Breast epithelium (tissue), 4 donors: ENCODE measurements around the gene CUL5. TPM values are rescaled to one million over a fixed set of nuclear protein-coding genes. Genes with fewer than 3 reads are reported as not detected.
"Not testable (repeated sequence)": the region's sequence is repeated elsewhere in the genome, so short reads cannot be mapped to it uniquely, and the experiment has no call there.

Experiments used
- DNase-seq, 2 donors: peaks; one replicate each; pipeline ENCODE4 v3.0.0-alpha.2; 2019; ENCODE audit warnings: low spot score in 2 of 2
- H3K27ac ChIP-seq, 2 donors: fragments of 200-600 bp; sonication (generic) in 1 of 2; one replicate each; pipeline ENCODE4 v1.5.1; 2016 to 2019; ENCODE audit warnings: mild to moderate bottlenecking in 1 of 2
- H3K27me3 ChIP-seq, 2 donors: fragments of 200-600 bp; sonication (generic) in 1 of 2; one replicate each; pipeline versions ENCODE4 v1.5.1 to v1.6.0; 2017 to 2019; ENCODE audit warnings: control low read depth in 1 of 2, mild to moderate bottlenecking in 1 of 2
- H3K36me3 ChIP-seq: fragments of 200-600 bp; one replicate; pipeline ENCODE4 v1.5.1; 2019
- H3K4me1 ChIP-seq, 2 donors: fragments of 200-600 bp; sonication (generic); one replicate each; pipeline ENCODE4 v1.5.1; 2016 to 2019; ENCODE audit warnings: control low read depth in 1 of 2
- H3K4me3 ChIP-seq, 3 donors: fragments of 200-600 bp; sonication (generic); 1 replicate in 2 of 3; 2 replicates in 1 of 3; pipeline ENCODE4 v1.5.1; 2016 to 2019; ENCODE audit warnings: mild to moderate bottlenecking in 3 of 3, moderate library complexity in 2 of 3
- H3K9me3 ChIP-seq, 2 donors: fragments of 200-600 bp; sonication (generic) in 1 of 2; one replicate each; pipeline ENCODE4 v1.5.1; 2016 to 2019; ENCODE audit warnings: control low read depth in 1 of 2
- POLR2A ChIP-seq: fragments of 450-650 bp; IDR thresholded peaks from one replicate; pipeline ENCODE4 v1.6.1; 2016; ENCODE audit warnings: antibody characterized with exemption, mild to moderate bottlenecking, moderate library complexity
- POLR2AphosphoS5 ChIP-seq, 3 donors: sonication (generic); formaldehyde crosslinking; IDR thresholded peaks; one replicate each; pipeline ENCODE4 v1.6.1; 2017; ENCODE audit warnings: antibody characterized with exemption in 3 of 3
- intact Hi-C: fragments of 100-400 bp; cut with DNase I; formaldehyde crosslinking; loops from one replicate; pipeline ENCODE4 v1.15.1; 2023; ENCODE audit warnings: low total_unique reads
- total RNA-seq, 3 donors: library from RNA; depleted of rRNA; stranded (reverse); fragments of >200 nt; gene quantifications; one replicate each; pipeline ENCODE4 v1.1.0, GENCODE V29; 2016
- TF ChIP-seq, protein P1 (sequence below), 3 donors: fragments of 450-650 bp; IDR thresholded peaks; one replicate each; pipeline ENCODE4 v1.5.1; 2016 to 2017; ENCODE audit warnings: antibody characterized with exemption in 3 of 3, mild to moderate bottlenecking in 3 of 3, moderate library complexity in 3 of 3

The CUL5 gene
- total RNA-seq, 3 donors from 2014 or later: 25.9 to 34.4 (median 32.8) TPM

DNA sequence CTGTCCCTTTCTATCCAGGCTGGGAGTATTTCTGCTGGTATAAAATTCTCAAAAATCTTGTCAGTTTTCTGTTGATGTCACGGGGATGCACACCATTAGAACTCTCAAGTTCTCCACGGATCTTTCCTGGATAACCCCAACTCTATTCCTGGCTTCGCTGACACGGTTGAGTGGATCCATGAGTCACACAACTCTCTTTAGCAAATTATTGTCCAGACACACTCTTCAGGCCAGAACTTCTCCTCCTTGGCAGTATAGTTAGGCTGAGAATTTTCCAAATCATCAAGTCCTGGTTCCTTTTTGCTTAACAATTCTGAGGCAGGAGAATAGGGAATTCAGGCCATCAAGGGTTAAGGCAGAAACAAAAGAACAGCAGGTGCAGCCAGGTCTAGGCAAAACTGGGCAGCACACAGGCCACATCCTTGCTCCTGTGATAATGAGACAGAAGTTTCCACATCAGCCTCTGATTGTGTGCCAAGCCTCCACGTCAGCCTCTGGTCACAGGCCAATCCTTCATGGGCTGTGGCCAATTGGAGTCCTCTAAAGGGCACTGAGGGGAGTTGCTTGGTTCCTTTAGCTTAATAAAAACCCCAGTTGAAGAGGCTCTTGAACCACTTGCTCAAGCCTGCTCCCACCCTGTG is 106.9 kb downstream of the CUL5 start:
- Histone ChIP-seq H3K27me3 (no peaks in the 10 kb centered on the region), H3K4me1 (no peaks in the 10 kb centered on the region), H3K4me3 (no peak overlapping the region), H3K27ac (peak overlapping the region in 1 of 2 donors; percentile 6), H3K36me3 (no peaks in the 10 kb centered on the region), H3K9me3 (no peaks in the 10 kb centered on the region)
- DNase-seq: peak; percentile 74 to 77
- TF ChIP-seq POLR2AphosphoS5 (IDR thresholded peaks at IDR 0.05) (peak in 1 of 3 donors; percentile 55), POLR2A (no peak)
- TF ChIP-seq, protein P1, sequence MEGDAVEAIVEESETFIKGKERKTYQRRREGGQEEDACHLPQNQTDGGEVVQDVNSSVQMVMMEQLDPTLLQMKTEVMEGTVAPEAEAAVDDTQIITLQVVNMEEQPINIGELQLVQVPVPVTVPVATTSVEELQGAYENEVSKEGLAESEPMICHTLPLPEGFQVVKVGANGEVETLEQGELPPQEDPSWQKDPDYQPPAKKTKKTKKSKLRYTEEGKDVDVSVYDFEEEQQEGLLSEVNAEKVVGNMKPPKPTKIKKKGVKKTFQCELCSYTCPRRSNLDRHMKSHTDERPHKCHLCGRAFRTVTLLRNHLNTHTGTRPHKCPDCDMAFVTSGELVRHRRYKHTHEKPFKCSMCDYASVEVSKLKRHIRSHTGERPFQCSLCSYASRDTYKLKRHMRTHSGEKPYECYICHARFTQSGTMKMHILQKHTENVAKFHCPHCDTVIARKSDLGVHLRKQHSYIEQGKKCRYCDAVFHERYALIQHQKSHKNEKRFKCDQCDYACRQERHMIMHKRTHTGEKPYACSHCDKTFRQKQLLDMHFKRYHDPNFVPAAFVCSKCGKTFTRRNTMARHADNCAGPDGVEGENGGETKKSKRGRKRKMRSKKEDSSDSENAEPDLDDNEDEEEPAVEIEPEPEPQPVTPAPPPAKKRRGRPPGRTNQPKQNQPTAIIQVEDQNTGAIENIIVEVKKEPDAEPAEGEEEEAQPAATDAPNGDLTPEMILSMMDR (IDR thresholded peaks at IDR 0.05): no peak
- intact Hi-C loops: no loop called here

DNA sequence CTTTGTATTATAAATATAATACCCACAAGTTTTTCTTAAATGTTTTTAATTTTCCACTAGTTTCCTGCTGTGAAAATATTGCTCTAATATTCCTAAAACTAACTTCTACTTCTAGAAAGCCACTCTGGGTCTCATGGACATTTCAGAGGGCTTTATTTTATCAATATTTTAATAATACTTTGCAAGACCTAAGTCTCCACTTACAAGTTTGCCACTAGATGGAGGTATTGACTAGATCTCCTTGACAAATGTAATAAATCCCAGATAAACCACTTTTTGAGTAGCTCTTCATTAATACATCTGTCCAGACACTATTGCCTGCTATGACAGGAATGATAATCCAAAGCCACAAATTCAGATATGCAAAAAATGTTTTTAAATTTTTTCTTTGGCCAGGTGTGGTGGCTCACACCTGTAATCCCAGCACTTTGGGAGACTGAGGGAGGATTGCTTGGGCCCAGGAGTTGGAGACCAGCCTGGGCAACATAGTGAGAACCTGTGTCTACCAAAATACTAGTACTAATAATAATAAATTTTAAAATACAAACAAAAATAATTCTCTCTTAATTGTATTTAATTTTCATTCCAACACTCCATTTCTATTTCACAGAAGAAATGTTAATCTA is 109.2 kb downstream of the CUL5 start:
- no peak for DNase-seq
- Histone ChIP-seq H3K9me3 (no peaks in the 10 kb centered on the region), H3K27me3 (no peaks in the 10 kb centered on the region), H3K4me3 (no peak overlapping the region), H3K4me1 (no peaks in the 10 kb centered on the region), H3K36me3 (no peaks in the 10 kb centered on the region), H3K27ac (no peak overlapping the region)
- intact Hi-C loops: no loop called here
- TF ChIP-seq POLR2A: no peak
- TF ChIP-seq, protein P1 (IDR thresholded peaks at IDR 0.05): peak in 2 of 3 donors; percentile 20 to 26
- no peak for TF ChIP-seq POLR2AphosphoS5 (IDR thresholded peaks at IDR 0.05)

DNA sequence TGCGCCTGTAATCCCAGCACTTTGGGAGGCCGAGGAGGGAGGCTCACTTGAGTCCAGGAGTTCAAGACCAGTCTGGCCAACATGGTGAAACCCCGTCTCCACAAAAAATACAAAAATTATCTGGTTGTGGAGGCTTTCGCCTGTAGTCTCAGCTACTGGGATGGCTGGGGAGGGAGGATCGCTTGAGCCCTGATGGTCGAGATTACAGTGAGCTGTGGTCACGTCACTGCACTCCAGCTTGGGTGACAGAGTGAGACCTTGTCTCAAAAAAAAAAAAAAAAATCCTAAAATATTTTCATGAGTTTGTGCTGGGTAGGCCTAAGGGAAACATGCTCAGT is 112.2 kb downstream of the CUL5 start:
- H3K36me3 ChIP-seq, DNase-seq, H3K4me1 ChIP-seq, H3K27me3 ChIP-seq, H3K9me3 ChIP-seq, intact Hi-C loops: not testable (repeated sequence)
- Histone ChIP-seq H3K27ac (peak overlapping the region; percentile 83 to 93), H3K4me3 (peak overlapping the region; percentile 85 to 98 (median 85))

DNA sequence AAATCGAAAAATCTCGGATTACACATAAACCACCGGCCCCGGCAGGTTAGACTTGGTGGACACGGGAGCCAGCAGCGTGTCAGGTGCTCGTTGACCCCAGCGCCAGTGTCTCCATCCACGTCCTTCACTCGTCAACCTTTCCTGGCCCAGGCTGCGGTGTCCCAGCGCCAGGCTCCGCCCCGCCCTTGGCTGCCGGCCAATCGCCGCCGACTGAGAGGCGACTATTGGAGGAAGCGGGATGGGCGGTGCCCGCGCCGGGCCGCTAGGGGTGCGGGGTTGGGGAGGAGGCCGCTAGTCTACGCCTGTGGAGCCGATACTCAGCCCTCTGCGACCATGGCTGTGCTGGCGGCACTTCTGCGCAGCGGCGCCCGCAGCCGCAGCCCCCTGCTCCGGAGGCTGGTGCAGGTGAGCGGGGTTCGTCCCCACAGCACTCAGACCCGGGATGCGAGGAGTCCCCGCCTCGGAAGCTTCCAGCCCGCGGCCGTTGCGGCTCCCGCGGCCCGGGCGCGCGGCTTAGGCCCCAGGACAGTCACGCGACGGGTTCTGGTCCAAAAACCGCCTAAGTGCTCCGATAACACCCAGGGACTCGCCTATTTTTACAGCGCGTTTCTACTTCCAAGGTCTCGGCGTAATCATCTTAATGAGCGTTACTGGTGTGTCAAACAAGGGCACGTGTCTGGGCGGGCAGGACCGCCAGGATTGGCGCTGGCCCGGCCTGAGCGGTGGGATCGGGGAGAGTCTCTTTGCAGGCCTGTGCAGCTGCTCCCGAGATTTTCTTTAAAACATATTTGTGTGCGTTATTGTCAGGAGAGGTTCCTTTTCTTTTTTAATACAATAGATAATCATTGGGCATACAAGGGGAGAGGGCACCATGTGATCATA is 112.8 kb downstream of the CUL5 start, which contains the start of gene ACAT1:
Gene ACAT1, plus strand, starts transcription at position 294 of the 882 bp plus-strand sequence. Its CDS starts 40 bp downstream, at position 334.
- H3K36me3 ChIP-seq: no peaks in the 10 kb centered on the region
- no peaks in the 10 kb centered on the region for H3K9me3 ChIP-seq
- H3K4me3 ChIP-seq: peak within 1 kb of the TSS; percentile 85 to 98 (median 85)
- peak within 1 kb of the TSS; percentile 83 to 93 for H3K27ac ChIP-seq
- H3K27me3 ChIP-seq: no peaks in the 10 kb centered on the region
- intact Hi-C loops: no loop called here
- peak; percentile 92 to 98 for DNase-seq
- TF ChIP-seq POLR2AphosphoS5 (IDR thresholded peaks at IDR 0.05) (peak; percentile 70 to 88 (median 75)), POLR2A (peak; percentile 90)
- TF ChIP-seq, protein P1 (IDR thresholded peaks at IDR 0.05): peak; percentile 52 to 58 (median 52)
- H3K4me1 ChIP-seq: no peaks in the 10 kb centered on the region

DNA sequence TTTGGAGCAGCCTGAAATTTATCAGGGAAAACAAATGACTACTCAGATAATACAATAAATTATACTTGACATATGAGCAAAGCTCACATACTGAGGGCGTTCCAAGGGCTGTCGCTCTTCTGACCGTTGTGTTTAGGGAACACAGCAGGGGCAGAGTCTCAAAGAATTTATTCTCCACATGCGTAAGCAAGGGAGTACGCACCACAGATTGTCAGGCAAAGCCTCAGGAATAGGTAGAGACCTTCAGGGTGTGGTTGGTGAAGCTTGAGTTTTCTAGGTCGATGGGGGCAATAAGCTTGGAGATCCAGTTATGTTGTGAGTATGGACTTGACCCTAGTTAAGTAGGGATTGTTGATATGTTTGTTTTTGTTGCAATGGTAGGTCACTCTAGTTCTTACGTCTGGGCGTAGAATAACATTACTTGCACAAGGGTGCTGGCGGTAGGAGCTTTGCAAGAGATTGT is 113.5 kb downstream of the CUL5 start:
- intact Hi-C loops: no loop called here
- H3K4me1 ChIP-seq: no peaks in the 10 kb centered on the region
- no peaks in the 10 kb centered on the region for H3K27me3 ChIP-seq
- no peak for DNase-seq
- TF ChIP-seq, protein P1 (IDR thresholded peaks at IDR 0.05): no peak
- TF ChIP-seq POLR2AphosphoS5 (IDR thresholded peaks at IDR 0.05) (no peak), POLR2A (no peak)
- peak overlapping the region in 1 of 2 donors; percentile 83 for H3K27ac ChIP-seq
- H3K36me3 ChIP-seq: no peaks in the 10 kb centered on the region
- H3K9me3 ChIP-seq: no peaks in the 10 kb centered on the region
- peak overlapping the region; percentile 85 to 98 (median 85) for H3K4me3 ChIP-seq
